Measurements from ENCODE around the gene DHRS12. TPM values are rescaled to one million over a fixed set of nuclear protein-coding genes. Genes with fewer than 3 reads are reported as not detected.

DHRS12 gene, protein sequence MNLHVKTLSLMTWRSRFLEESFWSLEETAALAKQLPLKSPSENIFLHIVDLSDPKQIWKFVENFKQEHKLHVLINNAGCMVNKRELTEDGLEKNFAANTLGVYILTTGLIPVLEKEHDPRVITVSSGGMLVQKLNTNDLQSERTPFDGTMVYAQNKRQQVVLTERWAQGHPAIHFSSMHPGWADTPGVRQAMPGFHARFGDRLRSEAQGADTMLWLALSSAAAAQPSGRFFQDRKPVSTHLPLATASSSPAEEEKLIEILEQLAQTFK
- 6.2 TPM for polyA plus RNA-seq (2012; ENCODE audit: missing spikeins)

GRCh38 chr13:51803422-51804294 lies at the start of gene DHRS12:
DHRS12 (minus strand) TSS chr13:51804163; CDS start chr13:51799659, 4,504 bp downstream.
- peak; percentile 87 for FAIRE-seq
- 0 out of 2 replicates have a peak, but pooled peaks have one; percentile 7 for TF ChIP-seq TAF1 (IDR thresholded peaks at IDR 0.05; ENCODE audit: borderline replicate concordance, low read depth, low read length)
- peak; percentile 87 for TF ChIP-seq POLR2A (IDR thresholded peaks at IDR 0.05; ENCODE audit: low read depth, low read length)
- peak; percentile 79; the same call in 1 of the 2 replicates for TF ChIP-seq POLR2AphosphoS5 (IDR thresholded peaks at IDR 0.05; ENCODE audit: low read depth, low read length)
- peak; percentile 91 for DNase-seq (ENCODE audit: insufficient read length)

GRCh38 chr13:51849145-51850101 lies 45.5 kb upstream of the DHRS12 start:
- TF ChIP-seq POLR2AphosphoS5 (IDR thresholded peaks at IDR 0.05; ENCODE audit: low read depth, low read length) (no peak), TAF1 (IDR thresholded peaks at IDR 0.05; ENCODE audit: borderline replicate concordance, low read depth, low read length) (no peak), POLR2A (IDR thresholded peaks at IDR 0.05; ENCODE audit: low read depth, low read length) (no peak)
- FAIRE-seq: no peak

GRCh38 chr13:51848674-51849073 lies 44.7 kb upstream of the DHRS12 start:
- no peak for DNase-seq (ENCODE audit: insufficient read length)
- no peak for TF ChIP-seq POLR2A (IDR thresholded peaks at IDR 0.05; ENCODE audit: low read depth, low read length)
- TF ChIP-seq TAF1 (IDR thresholded peaks at IDR 0.05; ENCODE audit: borderline replicate concordance, low read depth, low read length): no peak
- TF ChIP-seq POLR2AphosphoS5 (IDR thresholded peaks at IDR 0.05; ENCODE audit: low read depth, low read length): no peak
- FAIRE-seq: no peak

More at GRCh38 chr13:51849145-51850101, 45.5 kb upstream of the DHRS12 start:
- DNase-seq (ENCODE audit: insufficient read length): peak; percentile 38

- DNase-seq (ENCODE audit: insufficient read length) (no peak), FAIRE-seq (no peak)
- TF ChIP-seq TAF1 (IDR thresholded peaks at IDR 0.05; ENCODE audit: borderline replicate concordance, low read depth, low read length): no peak
These were observed 42.8 kb upstream of the DHRS12 start for GRCh38 chr13:51846756-51847155.

GRCh38 chr13:51845574-51846318 lies 41.8 kb upstream of the DHRS12 start:
- DNase-seq (ENCODE audit: insufficient read length) (no peak), FAIRE-seq (no peak)
- no peak for TF ChIP-seq POLR2AphosphoS5 (IDR thresholded peaks at IDR 0.05; ENCODE audit: low read depth, low read length)
- TF ChIP-seq TAF1 (IDR thresholded peaks at IDR 0.05; ENCODE audit: borderline replicate concordance, low read depth, low read length): no peak
- no peak for TF ChIP-seq POLR2A (IDR thresholded peaks at IDR 0.05; ENCODE audit: low read depth, low read length)

DNA sequence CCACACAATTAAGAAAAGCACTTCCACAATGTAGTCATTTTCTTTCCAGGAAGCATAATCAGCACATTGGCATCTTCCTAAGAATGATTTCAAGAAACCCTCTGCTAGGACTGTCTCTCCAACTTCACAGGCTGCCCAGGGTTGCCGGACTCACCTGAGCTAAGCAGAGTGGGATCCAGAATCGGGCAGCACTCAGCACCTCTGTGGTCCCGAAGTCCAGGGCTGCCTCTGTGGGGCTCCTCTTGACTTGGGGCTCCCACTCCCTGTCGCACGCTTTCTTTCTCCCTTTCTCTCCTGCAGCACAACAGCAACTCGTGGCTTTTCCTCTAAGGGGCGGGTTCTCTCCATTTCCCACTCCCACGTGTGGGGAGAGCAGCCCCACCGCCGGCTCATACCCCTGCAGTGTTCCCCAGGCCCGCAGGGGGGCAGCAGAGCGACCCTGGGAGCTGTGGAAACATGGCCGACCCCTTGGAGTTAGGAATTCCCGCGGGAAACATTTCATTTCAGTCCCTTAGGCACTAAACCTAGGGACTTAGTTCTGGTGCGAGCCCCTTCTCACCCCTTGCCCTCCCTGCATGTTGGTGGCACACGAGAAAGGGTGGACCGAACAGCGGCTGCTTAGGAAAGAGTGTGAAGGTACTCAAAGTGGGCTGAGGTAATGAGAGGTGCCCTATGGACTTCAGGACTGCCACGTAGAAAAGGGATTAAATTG lies 41.1 kb upstream of the DHRS12 start, which contains the start of gene TMEM272:
Gene TMEM272, minus strand, starts transcription at position 316 of the 712 bp plus-strand sequence. CDS start 6,647 bp downstream, outside the sequence.
- DNase-seq (ENCODE audit: insufficient read length): peak; percentile 45
- FAIRE-seq: no peak
- TF ChIP-seq POLR2A (IDR thresholded peaks at IDR 0.05; ENCODE audit: low read depth, low read length) (no peak), TAF1 (IDR thresholded peaks at IDR 0.05; ENCODE audit: borderline replicate concordance, low read depth, low read length) (no peak), POLR2AphosphoS5 (IDR thresholded peaks at IDR 0.05; ENCODE audit: low read depth, low read length) (no peak)

- DNase-seq (ENCODE audit: insufficient read length): no peak
- TF ChIP-seq POLR2AphosphoS5 (IDR thresholded peaks at IDR 0.05; ENCODE audit: low read depth, low read length): no peak
- TF ChIP-seq TAF1 (IDR thresholded peaks at IDR 0.05; ENCODE audit: borderline replicate concordance, low read depth, low read length): no peak
- no peak for TF ChIP-seq POLR2A (IDR thresholded peaks at IDR 0.05; ENCODE audit: low read depth, low read length)
- FAIRE-seq: no peak
These were observed 39.6 kb upstream of the DHRS12 start for GRCh38 chr13:51843529-51843928.

DNA sequence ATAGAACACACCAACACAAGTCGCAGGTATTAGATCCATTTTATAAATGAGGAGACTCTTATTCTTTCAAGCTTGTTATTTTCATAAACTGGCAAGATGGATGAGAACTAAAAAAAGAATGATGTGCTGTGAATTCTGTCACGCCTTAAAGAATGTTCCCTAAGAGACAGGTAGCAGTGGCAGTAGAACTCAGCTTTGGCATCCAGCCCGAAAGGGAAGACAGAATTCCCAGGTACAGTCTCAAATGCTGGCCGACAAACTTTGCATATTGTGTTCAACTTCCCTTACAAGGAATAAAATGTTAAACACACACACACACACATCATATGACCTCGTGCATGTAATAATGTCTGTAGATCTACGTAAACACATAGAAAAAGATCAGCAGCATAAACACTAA lies 37.8 kb upstream of the DHRS12 start:
- DNase-seq (ENCODE audit: insufficient read length) (no peak), FAIRE-seq (no peak)
- TF ChIP-seq TAF1 (IDR thresholded peaks at IDR 0.05; ENCODE audit: borderline replicate concordance, low read depth, low read length) (no peak), POLR2A (IDR thresholded peaks at IDR 0.05; ENCODE audit: low read depth, low read length) (no peak), POLR2AphosphoS5 (IDR thresholded peaks at IDR 0.05; ENCODE audit: low read depth, low read length) (no peak)

DNA sequence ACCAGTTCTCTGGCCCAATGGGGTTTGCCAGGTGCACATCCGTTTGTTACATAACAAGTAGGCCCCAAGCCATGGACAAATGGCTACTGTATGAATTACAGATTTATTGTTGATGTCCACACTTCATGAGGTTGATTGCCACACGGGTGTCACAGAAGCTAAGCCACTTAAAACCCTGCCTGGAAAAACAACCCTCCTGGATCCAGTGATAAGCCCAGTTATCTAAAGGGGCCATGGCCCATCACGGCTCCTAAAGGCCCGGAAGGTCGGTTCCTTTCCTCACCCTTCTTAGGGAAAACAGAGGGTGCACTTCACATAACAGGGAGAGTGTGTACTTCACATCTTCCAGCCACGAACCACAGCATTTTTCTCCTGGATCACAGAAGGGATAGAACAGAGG lies 37.0 kb upstream of the DHRS12 start:
- no peak for DNase-seq (ENCODE audit: insufficient read length)
- TF ChIP-seq POLR2AphosphoS5 (IDR thresholded peaks at IDR 0.05; ENCODE audit: low read depth, low read length) (no peak), TAF1 (IDR thresholded peaks at IDR 0.05; ENCODE audit: borderline replicate concordance, low read depth, low read length) (no peak), POLR2A (IDR thresholded peaks at IDR 0.05; ENCODE audit: low read depth, low read length) (no peak)
- no peak for FAIRE-seq

Data from GM12892 (cell line).